ENCODE results near the gene ZNF827.

The ZNF827 gene

DNA sequence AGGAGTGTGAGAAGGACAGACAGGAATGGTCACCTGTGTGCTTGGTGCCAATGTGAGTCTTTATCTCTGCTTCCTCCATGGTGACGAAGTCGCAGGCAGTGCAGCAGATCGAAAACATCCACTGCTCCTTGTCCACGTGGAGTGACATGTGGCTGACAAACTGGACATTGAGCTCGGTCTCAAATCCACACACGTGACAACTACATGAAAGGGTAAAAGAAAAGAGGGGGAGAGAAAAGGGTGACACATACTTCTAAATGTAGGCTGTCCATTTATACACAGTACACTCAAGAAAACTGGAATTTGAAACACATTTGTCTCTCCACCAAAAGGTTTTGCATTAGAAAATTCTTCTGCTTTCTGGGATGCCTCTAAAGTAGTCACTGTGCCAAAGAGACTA, 164.2 kb downstream of the ZNF827 start:
- H3K27ac Mint-ChIP-seq: peak overlapping the region; percentile 78

DNA sequence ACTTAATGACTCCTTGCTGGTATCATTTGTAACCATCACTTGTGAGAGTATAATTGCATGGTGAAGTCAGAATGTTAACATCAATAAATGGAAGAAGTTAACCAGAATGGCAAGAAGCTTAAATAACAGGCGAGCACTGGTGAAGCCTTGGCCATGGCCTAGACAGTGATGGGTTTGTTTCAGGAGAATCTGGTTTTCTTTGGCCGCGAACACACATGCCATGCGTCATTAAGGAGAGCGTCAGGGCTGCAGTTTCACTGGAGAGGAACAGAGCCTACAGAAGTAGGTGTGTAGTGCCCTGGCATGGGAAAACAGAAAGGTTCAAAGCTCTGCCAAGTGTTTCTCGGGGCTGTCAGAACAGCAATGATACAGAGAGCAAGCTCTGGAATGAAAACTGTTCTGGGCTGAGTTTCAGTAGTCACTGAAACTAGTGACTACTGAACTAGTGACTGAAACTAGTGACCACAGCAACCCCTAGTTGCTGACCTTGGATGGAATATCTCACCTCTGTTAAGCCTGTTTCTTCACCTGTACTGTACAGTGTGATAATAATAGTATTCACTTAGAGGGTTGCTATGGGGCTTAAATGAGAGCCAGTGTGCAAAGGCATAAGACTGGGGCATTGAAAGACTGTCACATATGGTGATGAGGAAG, 164.9 kb downstream of the ZNF827 start:
- Mint-ChIP-seq H3K36me3 (peaks cover 70% of the 10 kb centered on the region), H3K4me3 (no peak overlapping the region), H3K9me3 (no peaks in the 10 kb centered on the region), H3K4me1 (peaks cover 18% of the 10 kb centered on the region), H3K27ac (peak overlapping the region; percentile 78)
- no peak for DNase-seq (ENCODE audit: low spot score in 2 of 2)
- ATAC-seq: peak; percentile 73

More for the DNA sequence above, 164.2 kb downstream of the ZNF827 start:
- Mint-ChIP-seq H3K4me3 (no peak overlapping the region), H3K9me3 (no peaks in the 10 kb centered on the region), H3K4me1 (peaks cover 18% of the 10 kb centered on the region), H3K36me3 (peaks cover 78% of the 10 kb centered on the region)
- ATAC-seq (no peak), DNase-seq (ENCODE audit: low spot score in 2 of 2) (no peak)

DNA sequence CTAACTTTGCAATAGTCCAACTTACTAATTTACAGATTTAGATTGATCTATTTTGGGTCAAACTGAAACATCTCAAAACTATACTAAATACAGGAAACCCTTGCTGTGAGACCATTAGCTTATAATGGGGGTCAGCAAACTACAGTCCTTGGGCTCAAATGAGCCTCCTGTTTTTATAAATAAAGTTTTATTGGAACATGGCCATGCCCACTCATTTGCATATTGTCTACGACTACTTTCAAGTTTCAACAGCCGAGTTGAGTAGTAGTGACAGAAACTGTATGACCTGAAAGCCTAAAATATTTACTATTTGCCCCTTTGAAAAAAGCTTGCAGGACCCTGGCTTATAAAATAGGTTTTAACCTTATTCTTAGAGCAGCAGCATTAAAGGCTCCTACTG, 166.3 kb downstream of the ZNF827 start:
- H3K27ac Mint-ChIP-seq: no peak overlapping the region
- H3K4me3 Mint-ChIP-seq: no peak overlapping the region
- ATAC-seq: no peak
- DNase-seq (ENCODE audit: low spot score in 2 of 2): no peak
- H3K9me3 Mint-ChIP-seq: no peaks in the 10 kb centered on the region
- peaks cover 66% of the 10 kb centered on the region for H3K36me3 Mint-ChIP-seq
- peaks cover 19% of the 10 kb centered on the region for H3K4me1 Mint-ChIP-seq

DNA sequence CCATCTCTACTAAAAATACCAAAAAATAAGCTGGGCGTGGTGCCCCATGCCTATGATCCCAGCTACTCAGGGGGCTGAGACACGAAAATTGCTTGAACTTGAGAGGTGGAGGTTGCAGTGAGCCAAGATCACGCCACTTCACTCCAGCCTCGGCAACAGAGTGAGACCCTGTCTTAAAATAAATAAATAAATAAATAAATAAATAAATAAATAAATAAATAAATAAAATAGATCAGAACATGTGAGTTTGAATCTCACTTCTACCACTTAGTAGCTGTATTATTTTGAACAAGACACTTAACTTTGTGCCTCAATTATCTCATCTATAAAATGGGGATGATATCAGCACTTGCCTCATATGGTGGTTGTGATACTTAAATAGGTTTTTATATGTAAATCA, 168.5 kb downstream of the ZNF827 start:
- Mint-ChIP-seq H3K36me3 (peaks cover 68% of the 10 kb centered on the region), H3K9me3 (no peaks in the 10 kb centered on the region), H3K27ac (no peak overlapping the region), H3K4me1 (peaks cover 31% of the 10 kb centered on the region), H3K4me3 (no peak overlapping the region)
- ATAC-seq: no peak
- DNase-seq (ENCODE audit: low spot score in 2 of 2): no peak

DNA sequence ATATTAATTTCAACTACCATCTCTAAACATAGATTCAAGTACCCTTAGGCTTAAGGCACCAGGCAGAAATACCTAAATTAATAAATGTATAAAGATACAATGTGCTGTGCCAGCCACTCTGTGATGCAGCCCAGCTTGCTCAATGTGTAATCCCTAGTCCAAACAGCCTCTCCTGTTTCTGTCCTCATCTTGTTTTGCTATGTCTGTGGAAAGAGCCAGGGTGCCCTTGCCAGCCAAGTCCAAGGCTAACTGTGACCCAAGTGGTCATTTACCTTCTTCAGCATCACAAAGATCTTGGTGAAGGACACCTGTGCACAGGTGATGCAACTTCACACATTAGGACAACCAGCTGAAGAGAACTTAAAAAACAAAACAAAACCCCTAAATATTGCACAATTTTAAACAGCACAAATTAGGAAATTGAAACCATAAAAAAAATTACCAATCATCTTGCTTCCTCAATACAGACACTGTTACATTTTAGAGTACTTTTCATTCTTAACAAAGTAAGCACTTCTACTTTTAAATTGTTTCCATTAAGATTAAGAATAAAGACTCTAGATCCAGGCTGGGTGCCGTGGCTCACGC, 169.1 kb downstream of the ZNF827 start:
- ATAC-seq: no peak
- Mint-ChIP-seq H3K9me3 (no peaks in the 10 kb centered on the region), H3K36me3 (peaks cover 68% of the 10 kb centered on the region), H3K4me1 (peaks cover 31% of the 10 kb centered on the region), H3K27ac (no peak overlapping the region), H3K4me3 (no peak overlapping the region)
- DNase-seq (ENCODE audit: low spot score in 2 of 2): no peak

DNA sequence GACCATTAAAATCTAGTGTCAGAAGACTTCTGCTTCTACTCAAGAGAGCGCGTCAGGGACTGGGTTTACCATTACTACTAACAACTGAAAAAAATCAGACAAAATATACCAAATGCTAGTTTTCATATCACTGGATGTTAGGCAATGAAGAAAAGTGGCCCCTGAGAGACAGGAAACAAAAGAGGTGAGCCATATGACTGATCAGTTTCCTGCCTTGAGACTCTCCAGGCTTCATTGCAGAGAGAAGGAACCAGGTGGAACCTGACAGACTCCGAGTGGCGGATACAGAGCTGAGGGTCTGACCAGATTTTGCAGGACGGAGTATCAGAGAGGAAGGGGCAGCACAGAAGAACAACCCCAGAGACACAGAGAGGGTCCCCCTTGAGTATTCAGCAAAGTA, 172.3 kb downstream of the ZNF827 start:
- no peak overlapping the region for H3K4me3 Mint-ChIP-seq
- peaks cover 69% of the 10 kb centered on the region for H3K36me3 Mint-ChIP-seq
- peak overlapping the region; percentile 58 for H3K27ac Mint-ChIP-seq
- DNase-seq (ENCODE audit: low spot score in 2 of 2) (no peak), ATAC-seq (peak; percentile 32)
- H3K4me1 Mint-ChIP-seq: peaks cover 13% of the 10 kb centered on the region
- no peaks in the 10 kb centered on the region for H3K9me3 Mint-ChIP-seq

DNA sequence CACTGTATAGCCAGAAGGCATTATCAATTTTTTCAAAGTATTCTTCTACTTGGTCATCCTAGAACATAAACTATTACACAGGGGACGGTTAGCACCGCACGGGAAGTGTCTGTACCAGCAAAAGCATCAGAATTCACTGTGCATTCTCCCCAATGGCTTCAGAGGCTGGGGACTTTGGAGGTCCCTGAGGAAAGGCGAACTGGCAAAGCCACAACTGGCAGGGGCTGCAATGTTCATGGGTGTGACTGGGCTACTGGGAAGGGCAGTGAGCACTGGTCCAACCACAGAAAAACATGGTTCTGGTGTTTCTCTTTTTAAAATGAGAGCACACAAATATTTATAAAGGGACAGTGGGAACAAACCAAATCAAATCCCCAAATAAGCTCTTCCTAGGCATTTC, 175.2 kb downstream of the ZNF827 start:
- no peak for DNase-seq (ENCODE audit: low spot score in 2 of 2)
- ATAC-seq: no peak
- H3K4me1 Mint-ChIP-seq: peaks cover 28% of the 10 kb centered on the region
- H3K4me3 Mint-ChIP-seq: no peak overlapping the region
- H3K36me3 Mint-ChIP-seq: peaks cover 89% of the 10 kb centered on the region
- no peak overlapping the region for H3K27ac Mint-ChIP-seq
- no peaks in the 10 kb centered on the region for H3K9me3 Mint-ChIP-seq

DNA sequence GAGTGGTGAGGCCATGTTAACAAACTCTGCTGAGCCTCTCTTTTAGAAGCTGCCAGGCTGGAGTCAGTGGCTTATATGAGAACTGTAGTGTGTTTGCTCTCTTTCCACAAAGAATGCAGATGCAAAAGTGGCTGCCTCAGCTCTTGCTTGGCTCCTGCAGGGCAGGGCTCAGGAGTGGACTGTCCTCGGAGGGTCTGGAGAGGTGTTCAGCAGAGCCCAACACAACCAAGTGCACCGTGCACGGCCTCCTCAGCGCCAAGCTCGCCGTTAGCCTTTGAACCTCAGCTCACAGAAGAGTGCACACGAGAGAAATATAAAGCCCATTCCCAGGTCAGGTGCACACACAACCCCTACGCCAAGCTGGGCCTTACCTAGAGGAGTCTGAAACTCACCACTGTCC, 175.9 kb downstream of the ZNF827 start:
- no peak overlapping the region for H3K27ac Mint-ChIP-seq
- no peaks in the 10 kb centered on the region for H3K9me3 Mint-ChIP-seq
- peaks cover 87% of the 10 kb centered on the region for H3K36me3 Mint-ChIP-seq
- no peak for DNase-seq (ENCODE audit: low spot score in 2 of 2)
- no peak overlapping the region for H3K4me3 Mint-ChIP-seq
- no peak for ATAC-seq
- peaks cover 32% of the 10 kb centered on the region for H3K4me1 Mint-ChIP-seq

DNA sequence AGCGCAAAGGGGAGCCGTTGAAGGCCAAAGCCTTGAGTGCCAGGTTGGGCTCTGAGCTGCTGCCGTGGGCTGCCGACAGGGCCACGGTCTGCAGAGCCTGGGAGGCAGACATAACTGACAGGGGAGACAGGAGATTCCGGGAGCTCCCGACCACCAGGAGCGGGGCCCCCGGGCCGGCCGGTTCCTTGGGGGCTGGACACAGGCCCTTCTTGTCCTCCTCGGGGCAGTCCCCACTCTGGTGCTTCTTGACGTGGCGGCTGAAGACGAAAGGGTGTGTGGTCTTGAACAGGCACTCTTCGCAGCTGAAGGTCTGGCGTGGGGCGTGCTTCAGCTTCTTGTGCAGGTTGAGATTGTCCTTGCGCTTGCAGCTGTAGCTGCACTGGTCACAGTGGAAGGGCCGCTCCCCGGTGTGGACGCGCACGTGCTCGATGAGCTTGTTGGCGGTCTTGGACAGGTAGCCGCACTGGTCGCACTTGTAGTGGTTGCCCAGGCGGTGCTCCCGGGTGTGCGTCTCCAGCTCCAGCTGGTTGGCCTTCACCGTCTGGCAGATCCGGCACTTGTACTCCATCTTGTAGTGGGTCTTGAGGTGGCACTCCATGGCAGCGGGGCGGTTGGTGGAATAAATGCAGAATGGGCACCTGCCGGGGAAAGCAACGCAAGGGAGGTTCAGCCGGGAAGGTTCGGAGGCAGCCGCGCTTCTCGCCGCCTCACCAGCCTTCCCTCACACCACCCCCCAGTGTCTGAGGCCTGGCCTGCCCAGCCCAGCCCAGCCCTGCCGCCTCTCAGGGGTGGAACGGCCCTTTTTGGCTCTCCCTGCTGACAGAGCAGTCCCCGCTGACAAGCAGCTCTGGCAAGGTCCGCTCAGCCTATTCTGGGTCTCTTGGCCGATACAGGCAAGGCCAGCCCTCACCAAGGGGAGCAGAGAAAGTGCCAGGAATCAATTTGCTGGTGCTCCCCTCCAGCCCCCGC, 177.4 kb downstream of the ZNF827 start:
- ATAC-seq (no peak), DNase-seq (ENCODE audit: low spot score in 2 of 2) (no peak)
- peaks cover 72% of the 10 kb centered on the region for H3K36me3 Mint-ChIP-seq
- H3K27ac Mint-ChIP-seq: no peak overlapping the region
- H3K9me3 Mint-ChIP-seq: no peaks in the 10 kb centered on the region
- peaks cover 25% of the 10 kb centered on the region for H3K4me1 Mint-ChIP-seq
- H3K4me3 Mint-ChIP-seq: no peak overlapping the region

DNA sequence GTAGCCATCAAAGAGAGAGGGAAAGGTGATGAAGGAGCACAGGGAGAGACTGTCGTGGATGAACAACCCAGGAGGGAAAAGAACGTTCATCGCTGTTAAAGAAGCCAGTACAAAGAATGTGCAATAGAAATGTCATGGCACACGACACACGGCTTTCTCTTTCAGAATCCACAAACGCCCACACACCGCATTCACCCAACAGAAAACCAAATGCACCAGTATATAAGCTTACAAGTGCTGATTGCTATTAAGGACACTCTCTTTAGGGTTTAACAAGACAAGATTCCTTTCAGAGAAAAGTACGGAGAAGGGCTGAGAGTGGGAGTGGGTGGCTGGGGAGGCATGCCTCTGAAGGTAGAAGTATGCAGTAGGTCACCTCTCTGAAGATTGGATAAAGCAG, 178.4 kb downstream of the ZNF827 start:
- Mint-ChIP-seq H3K4me3 (no peak overlapping the region), H3K27ac (no peak overlapping the region), H3K4me1 (peaks cover 28% of the 10 kb centered on the region), H3K36me3 (peaks cover 61% of the 10 kb centered on the region), H3K9me3 (no peaks in the 10 kb centered on the region)
- ATAC-seq: no peak
- no peak for DNase-seq (ENCODE audit: low spot score in 2 of 2)

DNA sequence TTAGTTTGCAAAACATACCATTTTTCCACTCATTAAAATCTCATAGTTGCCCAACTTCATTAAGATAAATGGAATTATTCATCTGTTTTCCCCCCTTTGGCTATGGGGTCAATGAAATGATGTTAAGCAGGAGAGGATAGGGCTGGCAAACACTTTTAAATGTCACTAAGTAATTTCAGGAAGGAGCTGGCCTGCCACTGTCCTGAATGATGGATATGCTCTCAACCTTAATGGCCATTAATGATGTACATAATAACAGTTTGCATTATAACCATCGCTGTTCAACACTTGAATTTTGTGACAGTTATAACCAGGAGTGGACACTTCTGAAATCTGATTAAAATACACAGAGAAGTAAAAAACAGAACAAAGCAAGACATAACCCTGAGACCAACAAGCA, 181.4 kb downstream of the ZNF827 start:
- DNase-seq (ENCODE audit: low spot score in 2 of 2) (no peak), ATAC-seq (no peak)
- Mint-ChIP-seq H3K27ac (no peak overlapping the region), H3K4me3 (no peak overlapping the region), H3K4me1 (peaks cover 28% of the 10 kb centered on the region), H3K9me3 (no peaks in the 10 kb centered on the region), H3K36me3 (peaks cover 31% of the 10 kb centered on the region)

DNA sequence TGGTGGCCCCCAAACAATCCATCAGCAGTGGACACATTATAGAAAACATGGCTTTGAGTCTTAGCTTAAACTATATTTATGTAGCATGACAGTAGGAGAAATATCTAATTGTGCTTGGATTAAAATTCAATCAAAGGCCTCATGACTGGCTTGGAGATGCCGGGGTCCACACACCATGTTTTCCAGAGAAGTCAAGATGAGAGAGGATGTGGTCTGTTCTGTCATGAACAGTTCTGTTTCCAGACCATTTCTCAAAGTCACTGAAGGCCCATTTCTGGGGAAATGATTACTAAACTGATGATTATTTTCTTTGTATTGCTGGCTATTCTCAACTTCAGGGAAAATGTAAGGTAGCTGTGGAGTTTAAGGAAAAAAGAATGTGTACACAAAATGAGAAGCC, 182.4 kb downstream of the ZNF827 start:
- Mint-ChIP-seq H3K4me1 (peaks cover 28% of the 10 kb centered on the region), H3K9me3 (no peaks in the 10 kb centered on the region), H3K27ac (peak overlapping the region; percentile 53), H3K4me3 (no peak overlapping the region), H3K36me3 (peaks cover 27% of the 10 kb centered on the region)
- DNase-seq (ENCODE audit: low spot score in 2 of 2) (no peak), ATAC-seq (peak; percentile 74)

DNA sequence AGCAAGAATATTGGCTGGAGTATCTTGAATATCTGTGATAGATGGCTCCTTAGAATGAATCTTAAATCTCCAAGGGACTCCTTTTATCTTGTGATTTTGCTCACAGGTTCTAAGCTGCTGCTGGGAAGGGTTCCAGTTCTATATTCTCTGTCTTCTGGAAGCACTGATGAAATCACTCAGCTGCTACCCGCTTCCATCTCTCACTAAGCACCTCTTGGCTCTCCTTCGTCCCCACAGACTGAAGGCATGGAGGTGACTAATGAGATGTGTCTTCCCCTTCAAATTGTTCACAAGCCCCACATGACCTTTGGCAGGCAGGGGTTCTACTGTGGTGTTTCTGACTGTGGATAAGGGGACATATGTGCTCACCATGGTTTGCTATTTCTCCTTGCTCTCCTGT, 182.8 kb downstream of the ZNF827 start:
- H3K4me1 Mint-ChIP-seq: peaks cover 27% of the 10 kb centered on the region
- peaks cover 23% of the 10 kb centered on the region for H3K36me3 Mint-ChIP-seq
- H3K4me3 Mint-ChIP-seq: no peak overlapping the region
- ATAC-seq (peak; percentile 53), DNase-seq (ENCODE audit: low spot score in 2 of 2) (no peak)
- peak overlapping the region; percentile 53 for H3K27ac Mint-ChIP-seq
- no peaks in the 10 kb centered on the region for H3K9me3 Mint-ChIP-seq

DNA sequence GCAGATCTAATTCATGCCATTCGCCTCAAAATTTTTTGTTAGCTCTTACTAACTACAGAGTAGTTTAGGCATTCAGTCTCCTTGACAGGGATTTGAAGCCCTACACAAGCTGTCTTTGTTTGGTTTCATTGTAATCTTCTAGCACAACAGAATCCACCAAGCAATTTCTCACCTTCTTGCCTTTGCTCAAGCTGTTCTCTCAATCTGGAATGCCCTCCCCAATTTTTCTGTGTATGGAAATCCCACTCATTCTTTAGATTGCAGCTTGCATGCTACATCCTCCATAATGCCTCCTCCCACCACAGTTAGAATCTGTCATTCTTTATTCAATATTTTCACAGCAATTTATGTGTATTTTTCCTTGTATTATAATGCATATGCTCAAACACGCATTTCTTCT, 195.0 kb downstream of the ZNF827 start:
- no peak for ATAC-seq
- Mint-ChIP-seq H3K4me1 (no peaks in the 10 kb centered on the region), H3K4me3 (no peak overlapping the region), H3K27ac (no peak overlapping the region), H3K36me3 (peaks cover 4% of the 10 kb centered on the region), H3K9me3 (peaks cover 2% of the 10 kb centered on the region)
- DNase-seq (ENCODE audit: low spot score in 2 of 2): no peak

DNA sequence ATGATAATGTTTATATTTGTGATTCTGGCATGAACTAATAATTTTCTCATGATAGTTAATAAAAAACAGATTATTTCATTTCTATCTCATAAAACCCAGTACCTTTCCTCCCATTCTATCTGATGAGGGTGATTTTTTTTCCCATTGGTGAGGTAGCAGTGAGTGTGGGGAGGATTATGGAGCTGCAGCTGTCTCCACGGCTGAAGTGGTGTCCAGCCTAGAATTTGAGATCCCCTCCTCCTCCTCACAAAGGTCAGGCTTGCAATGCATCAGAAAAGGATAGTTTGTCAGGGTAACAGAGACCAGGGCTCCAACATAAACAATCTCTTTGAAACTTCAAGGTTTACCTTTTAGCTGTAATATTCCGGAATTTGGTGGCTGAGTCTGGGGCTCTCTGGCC, 197.8 kb downstream of the ZNF827 start:
- Mint-ChIP-seq H3K4me3 (no peak overlapping the region), H3K36me3 (no peaks in the 10 kb centered on the region), H3K27ac (no peak overlapping the region), H3K9me3 (peaks cover 2% of the 10 kb centered on the region), H3K4me1 (no peaks in the 10 kb centered on the region)
- DNase-seq (ENCODE audit: low spot score in 2 of 2) (no peak), ATAC-seq (no peak)

DNA sequence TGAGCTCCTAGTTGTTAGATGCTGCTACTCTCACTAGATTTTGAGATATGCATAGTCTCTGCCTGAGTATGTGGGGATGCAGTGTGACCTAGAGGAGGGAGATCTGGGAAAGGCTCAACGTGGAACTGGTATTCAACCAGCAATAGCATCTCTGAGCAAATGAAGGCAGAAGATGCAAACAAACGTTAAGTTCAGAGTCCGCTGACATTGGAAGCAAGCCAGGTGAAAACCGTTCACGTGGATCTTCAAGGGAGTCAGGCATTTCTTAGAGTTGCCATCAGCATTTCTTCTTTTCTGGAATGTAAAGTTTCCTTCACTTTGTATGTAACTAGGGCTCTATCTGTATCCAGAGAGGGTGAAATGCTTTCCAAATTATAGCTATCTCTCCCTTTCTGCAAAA, 198.8 kb downstream of the ZNF827 start:
- Mint-ChIP-seq H3K36me3 (no peaks in the 10 kb centered on the region), H3K4me3 (no peak overlapping the region), H3K9me3 (no peaks in the 10 kb centered on the region), H3K4me1 (peaks cover 4% of the 10 kb centered on the region), H3K27ac (no peak overlapping the region)
- ATAC-seq (no peak), DNase-seq (ENCODE audit: low spot score in 2 of 2) (no peak)

Data from stimulated activated effector memory CD8-positive, alpha-beta T cell treated with anti-CD3 and anti-CD28 coated beads, Interleukin-12 subunit alpha, Interleukin-12 subunit beta, amount 100 ng/mL, for 72 hours (primary cell).